A549 (cell line): Measurements from ENCODE around the gene TNIK.

Experiments used
- CHD4 ChIP-seq: fragments of 200-600 bp; sonication (generic); IDR thresholded peaks from 2 replicates; pipeline ENCODE4 v1.6.1; 2016; ENCODE audit warnings: antibody characterized with exemption, mild to moderate bottlenecking, borderline replicate concordance
- ESRRA ChIP-seq: fragments of 150-350 bp; IDR thresholded peaks from 2 replicates; pipeline ENCODE4 v1.6.1; 2014; ENCODE audit warnings: mild to moderate bottlenecking, low read length, borderline replicate concordance
- JUNB ChIP-seq: fragments of >200 bp; sonication (Bioruptor Twin); formaldehyde crosslinking; IDR thresholded peaks from 2 replicates; pipeline ENCODE4 v1.6.1; 2016
- PHF8 ChIP-seq: fragments of 200-600 bp; sonication (generic); IDR thresholded peaks from 2 replicates; pipeline ENCODE4 v1.6.1; 2016; ENCODE audit warnings: low read depth, mild to moderate bottlenecking, antibody characterized with exemption, moderate library complexity, borderline replicate concordance
- POLR2A ChIP-seq: IDR thresholded peaks from 2 replicates; pipeline ENCODE4 v1.6.1; 2012; ENCODE audit warnings: mild to moderate bottlenecking, low read length
- RARB ChIP-seq: fragments of 250-450 bp; sonication (Bioruptor Pico); IDR thresholded peaks from 2 replicates; pipeline ENCODE4 v1.8.0; 2021; ENCODE audit warnings: mild to moderate bottlenecking, moderate library complexity
- SMC3 ChIP-seq: fragments of >200 bp; sonication (Bioruptor Twin); formaldehyde crosslinking; IDR thresholded peaks from 3 replicates; pipeline ENCODE4 v1.6.1; 2018; ENCODE audit warnings: inconsistent platforms
- TF ChIP-seq, protein P1 (sequence below): fragments of >200 bp; sonication (Bioruptor Twin); formaldehyde crosslinking; IDR thresholded peaks from 3 replicates; pipeline ENCODE4 v1.5.1; 2016
- TF ChIP-seq, protein P2 (sequence below): IDR thresholded peaks from 2 replicates; pipeline ENCODE4 v1.6.1; 2012
- TF ChIP-seq, protein P3 (sequence below): fragments of 250-450 bp; sonication (Bioruptor Pico); IDR thresholded peaks from 2 replicates; pipeline ENCODE4 v1.5.0; 2021; ENCODE audit warnings: mild to moderate bottlenecking, moderate library complexity, borderline replicate concordance

GRCh38 chr3:171177553-171177952 is 282.7 kb downstream of the TNIK start:
- TF ChIP-seq, protein P1, sequence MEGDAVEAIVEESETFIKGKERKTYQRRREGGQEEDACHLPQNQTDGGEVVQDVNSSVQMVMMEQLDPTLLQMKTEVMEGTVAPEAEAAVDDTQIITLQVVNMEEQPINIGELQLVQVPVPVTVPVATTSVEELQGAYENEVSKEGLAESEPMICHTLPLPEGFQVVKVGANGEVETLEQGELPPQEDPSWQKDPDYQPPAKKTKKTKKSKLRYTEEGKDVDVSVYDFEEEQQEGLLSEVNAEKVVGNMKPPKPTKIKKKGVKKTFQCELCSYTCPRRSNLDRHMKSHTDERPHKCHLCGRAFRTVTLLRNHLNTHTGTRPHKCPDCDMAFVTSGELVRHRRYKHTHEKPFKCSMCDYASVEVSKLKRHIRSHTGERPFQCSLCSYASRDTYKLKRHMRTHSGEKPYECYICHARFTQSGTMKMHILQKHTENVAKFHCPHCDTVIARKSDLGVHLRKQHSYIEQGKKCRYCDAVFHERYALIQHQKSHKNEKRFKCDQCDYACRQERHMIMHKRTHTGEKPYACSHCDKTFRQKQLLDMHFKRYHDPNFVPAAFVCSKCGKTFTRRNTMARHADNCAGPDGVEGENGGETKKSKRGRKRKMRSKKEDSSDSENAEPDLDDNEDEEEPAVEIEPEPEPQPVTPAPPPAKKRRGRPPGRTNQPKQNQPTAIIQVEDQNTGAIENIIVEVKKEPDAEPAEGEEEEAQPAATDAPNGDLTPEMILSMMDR, result no peak
- TF ChIP-seq, protein P2, sequence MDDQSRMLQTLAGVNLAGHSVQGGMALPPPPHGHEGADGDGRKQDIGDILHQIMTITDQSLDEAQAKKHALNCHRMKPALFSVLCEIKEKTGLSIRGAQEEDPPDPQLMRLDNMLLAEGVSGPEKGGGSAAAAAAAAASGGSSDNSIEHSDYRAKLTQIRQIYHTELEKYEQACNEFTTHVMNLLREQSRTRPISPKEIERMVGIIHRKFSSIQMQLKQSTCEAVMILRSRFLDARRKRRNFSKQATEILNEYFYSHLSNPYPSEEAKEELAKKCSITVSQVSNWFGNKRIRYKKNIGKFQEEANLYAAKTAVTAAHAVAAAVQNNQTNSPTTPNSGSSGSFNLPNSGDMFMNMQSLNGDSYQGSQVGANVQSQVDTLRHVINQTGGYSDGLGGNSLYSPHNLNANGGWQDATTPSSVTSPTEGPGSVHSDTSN, result no peak
- TF ChIP-seq JUNB (no peak), POLR2A (no peak), SMC3 (no peak), CHD4 (no peak), PHF8 (no peak), RARB (CRISPR knock-in tag) (no peak), ESRRA (no peak)
- TF ChIP-seq, protein P3, sequence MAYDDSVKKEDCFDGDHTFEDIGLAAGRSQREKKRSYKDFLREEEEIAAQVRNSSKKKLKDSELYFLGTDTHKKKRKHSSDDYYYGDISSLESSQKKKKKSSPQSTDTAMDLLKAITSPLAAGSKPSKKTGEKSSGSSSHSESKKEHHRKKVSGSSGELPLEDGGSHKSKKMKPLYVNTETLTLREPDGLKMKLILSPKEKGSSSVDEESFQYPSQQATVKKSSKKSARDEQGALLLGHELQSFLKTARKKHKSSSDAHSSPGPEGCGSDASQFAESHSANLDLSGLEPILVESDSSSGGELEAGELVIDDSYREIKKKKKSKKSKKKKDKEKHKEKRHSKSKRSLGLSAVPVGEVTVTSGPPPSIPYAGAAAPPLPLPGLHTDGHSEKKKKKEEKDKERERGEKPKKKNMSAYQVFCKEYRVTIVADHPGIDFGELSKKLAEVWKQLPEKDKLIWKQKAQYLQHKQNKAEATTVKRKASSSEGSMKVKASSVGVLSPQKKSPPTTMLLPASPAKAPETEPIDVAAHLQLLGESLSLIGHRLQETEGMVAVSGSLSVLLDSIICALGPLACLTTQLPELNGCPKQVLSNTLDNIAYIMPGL, result no peak
